GM12891 (cell line): Measurements from ENCODE around the gene GLB1L3.

ENCODE experiments used
- PAX5 ChIP-seq: IDR thresholded peaks from 2 replicates; pipeline ENCODE4 v1.6.1; 2011; ENCODE audit warnings: low read length, moderate library complexity, mild to moderate bottlenecking; ENCODE audit not compliant: insufficient read depth, severe bottlenecking
- POLR2A ChIP-seq: IDR thresholded peaks from 2 replicates; pipeline ENCODE4 v1.6.1; 2011; ENCODE audit warnings: low read depth, low read length, control low read depth
- POLR2AphosphoS5 ChIP-seq: IDR thresholded peaks from 2 replicates; pipeline ENCODE4 v1.6.1; 2011; ENCODE audit warnings: low read depth, low read length, control low read depth
- POU2F2 ChIP-seq: IDR thresholded peaks from 2 replicates; pipeline ENCODE4 v1.6.1; 2011; ENCODE audit warnings: low read depth, mild to moderate bottlenecking, control low read depth, low read length, moderate library complexity
- SPI1 ChIP-seq: IDR thresholded peaks from 2 replicates; pipeline ENCODE4 v1.6.1; 2011; ENCODE audit warnings: low read depth, low read length, control low read depth
- TAF1 ChIP-seq: IDR thresholded peaks from 2 replicates; pipeline ENCODE4 v1.6.1; 2011; ENCODE audit warnings: low read depth, low read length, control low read depth

DNA sequence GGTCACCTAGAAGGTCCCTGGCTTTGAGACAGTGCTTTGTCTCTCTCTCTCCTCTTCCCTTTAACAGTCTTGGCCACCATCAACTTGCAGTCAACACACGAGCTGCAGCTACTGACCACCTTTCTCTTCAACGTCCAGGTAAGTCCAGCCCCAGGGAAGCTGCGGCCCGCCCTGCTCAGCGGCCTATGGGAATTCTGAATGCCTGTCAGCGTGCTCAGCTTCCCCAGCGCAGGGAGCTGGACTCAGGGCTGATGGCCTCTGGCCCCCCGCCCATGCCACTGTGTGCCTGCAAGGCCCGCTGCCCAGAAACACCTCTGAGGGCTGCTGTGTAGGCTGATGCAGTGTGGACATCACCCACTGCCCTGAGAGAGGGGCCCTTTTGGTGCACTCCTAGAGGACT, 88.1 kb downstream of the GLB1L3 start:
- TF ChIP-seq POLR2AphosphoS5, result no peak
- no peak for TF ChIP-seq TAF1
- no peak for TF ChIP-seq POLR2A
- no peak for TF ChIP-seq POU2F2
- TF ChIP-seq SPI1, result no peak
- no peak for TF ChIP-seq PAX5
